BJ (cell line): ENCODE results near the gene ZBTB8A. TPM values are rescaled to one million over a fixed set of nuclear protein-coding genes. Genes with fewer than 3 reads are reported as not detected.

Experiments
- CTCF ChIA-PET: fragments of 350-600 bp; formaldehyde crosslinking; extraction: SDS; loops from one replicate; lab custom pipeline; 2021; ENCODE audit warnings: antibody characterized with exemption, inconsistent platforms; lab: Yijun Ruan, JAX
- POLR2A ChIA-PET: fragments of 300-600 bp; sonication (Branson Sonifier 250); formaldehyde crosslinking; extraction: SDS; loops from one replicate; lab custom pipeline; 2021; ENCODE audit warnings: antibody characterized with exemption; lab: Charles Lee
- DNase-seq: peaks from one replicate; pipeline ENCODE4 v3.0.0-alpha.2; 2011; ENCODE audit warnings: low read depth
- H3K27me3 ChIP-seq: 2 replicates; pipeline ENCODE4 v1.6.0; 2011; ENCODE audit warnings: low read length; ENCODE audit not compliant: control insufficient read depth, insufficient read depth
- H3K36me3 ChIP-seq: 2 replicates; pipeline ENCODE4 v1.5.1; 2011; ENCODE audit warnings: low read length; ENCODE audit not compliant: control insufficient read depth, insufficient read depth
- H3K4me3 ChIP-seq: 2 replicates; pipeline ENCODE4 v1.5.1; 2011; ENCODE audit warnings: low read depth, mild to moderate bottlenecking, control low read depth, low read length
- CTCF ChIP-seq: IDR thresholded peaks from 2 replicates; pipeline ENCODE4 v1.5.1; 2011; ENCODE audit warnings: low read depth, mild to moderate bottlenecking, control low read depth, inconsistent platforms, low read length, moderate library complexity; ENCODE audit not compliant: insufficient read depth
- polyA plus RNA-seq: library from polyadenylated mRNA; depleted of rRNA; stranded (reverse); fragments of >200 nt; gene quantifications from 2 replicates; pipeline ENCODE4 v1.2.3, GENCODE V29; 2011

ZBTB8A gene
- polyA plus RNA-seq, 1 experiment: 3.7 TPM

- POLR2A ChIA-PET: no interaction called here
- no peaks in the 10 kb centered on the region for H3K36me3 ChIP-seq
- no peak for DNase-seq
- CTCF ChIA-PET: interaction anchor here (1.6 to 2.4 kb wide), 2 partner anchors 13 to 239 kb away, joined by 5 to 8 read pairs; no protein-coding TSS in a partner anchor
- no peak overlapping the region for H3K4me3 ChIP-seq
- no peak for TF ChIP-seq CTCF
- peaks cover 4% of the 10 kb centered on the region for H3K27me3 ChIP-seq
These were observed 5.4 kb upstream of the ZBTB8A start for GRCh38 chr1:32533792-32534327.

DNA sequence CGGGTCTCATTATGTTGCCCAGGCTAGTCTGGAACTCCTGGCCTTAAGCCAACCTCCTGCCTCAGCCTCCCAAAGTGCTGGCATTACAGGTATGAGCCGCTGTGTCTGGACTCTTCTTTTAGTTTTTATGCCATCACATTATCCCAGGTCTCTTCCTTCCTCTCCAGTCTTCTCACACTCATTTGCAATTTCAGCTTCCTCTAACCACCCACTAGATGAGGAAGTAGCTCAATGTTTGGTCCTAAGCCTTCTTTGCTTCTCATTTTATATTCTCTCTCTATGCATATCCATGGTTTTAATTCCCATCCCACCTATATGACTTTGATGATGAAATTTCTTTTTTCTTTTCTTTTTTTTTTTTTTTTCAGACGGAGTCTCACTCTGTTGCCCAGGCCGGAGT is 3.1 kb upstream of the ZBTB8A start:
- CTCF ChIA-PET: interaction anchor here (1.0 to 1.3 kb wide), 2 partner anchors 16 to 294 kb away, joined by 3 to 4 read pairs; no protein-coding TSS in a partner anchor
- no peak for DNase-seq
- peaks cover 4% of the 10 kb centered on the region for H3K27me3 ChIP-seq
- POLR2A ChIA-PET: no interaction called here
- no peak overlapping the region for H3K4me3 ChIP-seq
- no peak for TF ChIP-seq CTCF
- no peaks in the 10 kb centered on the region for H3K36me3 ChIP-seq

DNA sequence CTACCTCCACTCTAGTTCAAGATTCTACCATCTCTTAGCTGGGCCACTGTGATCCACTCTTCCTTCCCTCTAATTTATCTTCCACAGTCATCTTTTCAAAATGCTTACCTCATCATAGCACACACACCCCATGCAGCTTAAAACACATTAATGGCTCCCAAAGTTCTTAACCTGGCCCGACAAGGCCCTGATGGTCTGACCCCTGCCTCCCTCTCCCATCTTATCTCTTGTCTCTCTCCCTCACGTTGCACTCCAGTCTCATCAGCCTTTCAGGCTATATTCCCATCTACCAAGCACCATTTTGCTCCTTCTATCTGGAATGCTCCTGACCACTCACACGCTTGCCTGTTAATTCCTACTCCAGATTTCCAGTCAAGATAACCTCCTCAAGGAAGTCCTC is 2.5 kb upstream of the ZBTB8A start:
- no peak for TF ChIP-seq CTCF
- ChIA-PET CTCF (interaction anchor here (1.3 kb wide), 1 partner anchor 17 kb away, joined by 4 read pairs; no protein-coding TSS in a partner anchor), POLR2A (no interaction called here)
- Histone ChIP-seq H3K27me3 (peaks cover 4% of the 10 kb centered on the region), H3K4me3 (no peak overlapping the region), H3K36me3 (no peaks in the 10 kb centered on the region)
- DNase-seq: no peak

- ChIA-PET CTCF (interaction anchor here (0.6 to 2.4 kb wide), 2 partner anchors 19 to 90 kb away, joined by 3 to 10 read pairs; no protein-coding TSS in a partner anchor), POLR2A (interaction anchor here (0.6 kb wide), 2 partner anchors 157 to 163 kb away, joined by 4 to 6 read pairs; no protein-coding TSS in a partner anchor)
- no peak for DNase-seq
- Histone ChIP-seq H3K36me3 (no peaks in the 10 kb centered on the region), H3K4me3 (peak overlapping the region; percentile 64), H3K27me3 (peaks cover 4% of the 10 kb centered on the region)
- no peak for TF ChIP-seq CTCF
These were observed 651 bp downstream of the ZBTB8A start for GRCh38 chr1:32539584-32540571.

DNA sequence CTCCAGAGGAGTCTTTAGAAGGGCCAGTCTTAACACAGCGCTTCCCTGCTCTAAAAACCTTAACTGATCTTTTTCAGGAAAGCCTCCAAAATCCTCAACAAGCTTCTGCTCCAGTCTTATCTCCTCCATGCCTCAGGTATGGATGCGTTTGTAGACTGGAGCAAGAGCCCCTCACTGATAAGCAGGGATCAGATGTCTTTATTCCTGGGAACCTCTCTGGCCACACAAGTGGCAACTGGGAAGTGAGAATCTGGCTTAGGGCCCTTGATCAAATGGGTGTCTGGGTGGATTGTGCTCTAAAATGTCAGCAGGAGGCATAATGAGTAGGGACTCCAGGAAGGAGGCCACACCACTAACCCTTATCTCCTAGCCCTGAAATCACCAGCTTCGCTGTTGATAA is 1.4 kb downstream of the ZBTB8A start:
- no peak for DNase-seq

More for the DNA sequence above, 1.4 kb downstream of the ZBTB8A start:
- H3K27me3 ChIP-seq: 0 out of 2 replicates have a peak, but pooled peaks cover 1% of the 10 kb centered on the region
- no peaks in the 10 kb centered on the region for H3K36me3 ChIP-seq
- ChIA-PET POLR2A (interaction anchor here (0.6 kb wide), 1 partner anchor 162 kb away, joined by 6 read pairs; no protein-coding TSS in a partner anchor), CTCF (no interaction called here)
- no peak for TF ChIP-seq CTCF
- no peak overlapping the region for H3K4me3 ChIP-seq
